ENCODE measurements around the gene DCK. TPM values are rescaled to one million over a fixed set of nuclear protein-coding genes. Genes with fewer than 3 reads are reported as not detected.
A peak's percentile ranks its signal among the peaks of the same experiment; 100 is the strongest.
"Not testable (repeated sequence)": the region's sequence is repeated elsewhere in the genome, so short reads cannot be mapped to it uniquely, and the experiment has no call there.

The DCK gene
- total RNA-seq, 1 donor from 2014 or later, result 57.1 TPM

- H3K4me3 ChIP-seq, result peak overlapping the region; percentile 85
These were observed 2.5 kb downstream of the DCK start for GRCh38 chr4:70996018-70996360.

DNA sequence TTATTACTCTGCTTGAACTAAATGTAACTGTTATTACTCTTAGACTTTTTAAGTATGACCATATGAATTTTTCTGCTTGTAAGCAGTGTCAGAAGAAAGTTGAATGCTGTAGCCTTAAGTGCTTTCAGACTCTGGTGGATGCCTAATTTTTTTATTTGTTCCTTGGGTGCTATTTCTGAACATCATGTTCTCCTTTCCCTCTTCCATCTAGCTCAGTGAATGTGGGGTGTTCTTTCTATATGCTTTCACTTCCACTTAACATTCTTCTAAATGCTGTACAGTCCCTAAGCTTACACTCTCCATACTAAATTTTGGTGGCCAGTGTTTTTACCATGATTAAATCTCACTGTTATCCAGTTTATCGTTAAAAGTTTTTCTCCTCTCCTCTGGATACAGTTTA, 3.6 kb downstream of the DCK start:
- Histone ChIP-seq H2AFZ (replicated peaks) (no peak overlapping the region), H3K4me1 (peaks cover 6% of the 10 kb centered on the region), H3K79me2 (ENCODE audit: low read depth) (peaks cover 84% of the 10 kb centered on the region), H3K4me2 (peak overlapping the region; percentile 85), H3K27ac (no peak overlapping the region), H3K4me3 (peak overlapping the region; percentile 85), H3K36me3 (peaks cover 39% of the 10 kb centered on the region), H3K9ac (no peak overlapping the region), H3K9me3 (ENCODE audit: low read depth) (peaks cover 2% of the 10 kb centered on the region), H3K27me3 (no peaks in the 10 kb centered on the region), H4K20me1 (ENCODE audit: low read depth) (peaks cover 4% of the 10 kb centered on the region), H3F3A (ENCODE audit: low read depth) (peaks cover 20% of the 10 kb centered on the region)
- H3K27ac Mint-ChIP-seq, result no peak overlapping the region
- DNase-seq (ENCODE audit: low spot score), result no peak
- no peak for TF ChIP-seq EZH2 (IDR thresholded peaks at IDR 0.05)
- no peak for TF ChIP-seq EZH2phosphoT487 (IDR thresholded peaks at IDR 0.05)
- TF ChIP-seq, protein P1, sequence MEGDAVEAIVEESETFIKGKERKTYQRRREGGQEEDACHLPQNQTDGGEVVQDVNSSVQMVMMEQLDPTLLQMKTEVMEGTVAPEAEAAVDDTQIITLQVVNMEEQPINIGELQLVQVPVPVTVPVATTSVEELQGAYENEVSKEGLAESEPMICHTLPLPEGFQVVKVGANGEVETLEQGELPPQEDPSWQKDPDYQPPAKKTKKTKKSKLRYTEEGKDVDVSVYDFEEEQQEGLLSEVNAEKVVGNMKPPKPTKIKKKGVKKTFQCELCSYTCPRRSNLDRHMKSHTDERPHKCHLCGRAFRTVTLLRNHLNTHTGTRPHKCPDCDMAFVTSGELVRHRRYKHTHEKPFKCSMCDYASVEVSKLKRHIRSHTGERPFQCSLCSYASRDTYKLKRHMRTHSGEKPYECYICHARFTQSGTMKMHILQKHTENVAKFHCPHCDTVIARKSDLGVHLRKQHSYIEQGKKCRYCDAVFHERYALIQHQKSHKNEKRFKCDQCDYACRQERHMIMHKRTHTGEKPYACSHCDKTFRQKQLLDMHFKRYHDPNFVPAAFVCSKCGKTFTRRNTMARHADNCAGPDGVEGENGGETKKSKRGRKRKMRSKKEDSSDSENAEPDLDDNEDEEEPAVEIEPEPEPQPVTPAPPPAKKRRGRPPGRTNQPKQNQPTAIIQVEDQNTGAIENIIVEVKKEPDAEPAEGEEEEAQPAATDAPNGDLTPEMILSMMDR (IDR thresholded peaks at IDR 0.05), result no peak
- H3K4me3 Mint-ChIP-seq, result no peak overlapping the region
- H3K4me1 Mint-ChIP-seq, result peaks cover 20% of the 10 kb centered on the region
- no peaks in the 10 kb centered on the region for H3K27me3 Mint-ChIP-seq (ENCODE audit: insufficient read depth, low read depth)
- H3K36me3 Mint-ChIP-seq, result peaks cover 77% of the 10 kb centered on the region
- peaks cover 58% of the 10 kb centered on the region for H3K9me3 Mint-ChIP-seq

More at GRCh38 chr4:70996018-70996360, 2.5 kb downstream of the DCK start:
- peaks cover 74% of the 10 kb centered on the region for H3K79me2 ChIP-seq (ENCODE audit: low read depth)
- peaks cover 29% of the 10 kb centered on the region for H3F3A ChIP-seq (ENCODE audit: low read depth)
- DNase-seq (ENCODE audit: low spot score), result no peak
- no peak overlapping the region for H2AFZ ChIP-seq (replicated peaks)
- peaks cover 66% of the 10 kb centered on the region for H3K36me3 Mint-ChIP-seq
- H3K4me1 ChIP-seq, result peaks cover 6% of the 10 kb centered on the region
- peak overlapping the region; percentile 30 for H3K9ac ChIP-seq
- no peaks in the 10 kb centered on the region for H3K27me3 Mint-ChIP-seq (ENCODE audit: insufficient read depth, low read depth)
- peak overlapping the region; percentile 85 for H3K4me2 ChIP-seq
- no peaks in the 10 kb centered on the region for H3K9me3 ChIP-seq (ENCODE audit: low read depth)
- peak overlapping the region; percentile 58 for H3K4me3 Mint-ChIP-seq
- no peaks in the 10 kb centered on the region for H3K27me3 ChIP-seq
- H4K20me1 ChIP-seq (ENCODE audit: low read depth), result peaks cover 4% of the 10 kb centered on the region
- peaks cover 48% of the 10 kb centered on the region for H3K9me3 Mint-ChIP-seq
- H3K27ac ChIP-seq, result no peak overlapping the region
- peaks cover 20% of the 10 kb centered on the region for H3K4me1 Mint-ChIP-seq
- H3K27ac Mint-ChIP-seq, result no peak overlapping the region
- H3K36me3 ChIP-seq, result peaks cover 28% of the 10 kb centered on the region
- TF ChIP-seq EZH2phosphoT487 (IDR thresholded peaks at IDR 0.05), result no peak
- TF ChIP-seq, protein P1 (IDR thresholded peaks at IDR 0.05), result no peak
- no peak for TF ChIP-seq EZH2 (IDR thresholded peaks at IDR 0.05)

GRCh38 chr4:70997546-70997945, 4.1 kb downstream of the DCK start:
- peaks cover 39% of the 10 kb centered on the region for H3K36me3 ChIP-seq
- Mint-ChIP-seq H3K4me1 (peaks cover 19% of the 10 kb centered on the region), H3K9me3 (peaks cover 63% of the 10 kb centered on the region), H3K4me3 (no peak overlapping the region), H3K27ac (no peak overlapping the region), H3K36me3 (peaks cover 82% of the 10 kb centered on the region), H3K27me3 (ENCODE audit: insufficient read depth, low read depth) (no peaks in the 10 kb centered on the region)
- H3K4me3 ChIP-seq, result no peak overlapping the region
- peaks cover 15% of the 10 kb centered on the region for H3F3A ChIP-seq (ENCODE audit: low read depth)
- H3K9ac ChIP-seq, result no peak overlapping the region
- TF ChIP-seq EZH2phosphoT487 (IDR thresholded peaks at IDR 0.05) (no peak), EZH2 (IDR thresholded peaks at IDR 0.05) (no peak)
- TF ChIP-seq, protein P1 (IDR thresholded peaks at IDR 0.05), result no peak
- no peaks in the 10 kb centered on the region for H3K27me3 ChIP-seq
- no peak overlapping the region for H2AFZ ChIP-seq (replicated peaks)
- no peak for DNase-seq (ENCODE audit: low spot score)
- peaks cover 2% of the 10 kb centered on the region for H3K9me3 ChIP-seq (ENCODE audit: low read depth)
- H3K4me2 ChIP-seq, result no peak overlapping the region
- H3K79me2 ChIP-seq (ENCODE audit: low read depth), result peaks cover 89% of the 10 kb centered on the region
- no peak overlapping the region for H3K27ac ChIP-seq
- peaks cover 4% of the 10 kb centered on the region for H4K20me1 ChIP-seq (ENCODE audit: low read depth)
- peaks cover 6% of the 10 kb centered on the region for H3K4me1 ChIP-seq

- not testable (repeated sequence) for H3K27ac Mint-ChIP-seq; H3K27ac ChIP-seq; H3K27me3 Mint-ChIP-seq (ENCODE audit: insufficient read depth, low read depth); H3K9me3 ChIP-seq (ENCODE audit: low read depth); H3K4me3 ChIP-seq; H3K27me3 ChIP-seq; H3K4me3 Mint-ChIP-seq; H3K9ac ChIP-seq; H2AFZ ChIP-seq (replicated peaks); DNase-seq (ENCODE audit: low spot score); H3K4me2 ChIP-seq
- H3K9me3 Mint-ChIP-seq, result peaks cover 65% of the 10 kb centered on the region
- Histone ChIP-seq H3K4me1 (peaks cover 21% of the 10 kb centered on the region), H3K36me3 (peaks cover 39% of the 10 kb centered on the region), H3F3A (ENCODE audit: low read depth) (peaks cover 14% of the 10 kb centered on the region), H4K20me1 (ENCODE audit: low read depth) (peaks cover 15% of the 10 kb centered on the region), H3K79me2 (ENCODE audit: low read depth) (peaks cover 100% of the 10 kb centered on the region)
- H3K4me1 Mint-ChIP-seq, result peaks cover 13% of the 10 kb centered on the region
- H3K36me3 Mint-ChIP-seq, result peaks cover 89% of the 10 kb centered on the region
These were observed 6.2 kb downstream of the DCK start for GRCh38 chr4:70999639-71000038.

DNA sequence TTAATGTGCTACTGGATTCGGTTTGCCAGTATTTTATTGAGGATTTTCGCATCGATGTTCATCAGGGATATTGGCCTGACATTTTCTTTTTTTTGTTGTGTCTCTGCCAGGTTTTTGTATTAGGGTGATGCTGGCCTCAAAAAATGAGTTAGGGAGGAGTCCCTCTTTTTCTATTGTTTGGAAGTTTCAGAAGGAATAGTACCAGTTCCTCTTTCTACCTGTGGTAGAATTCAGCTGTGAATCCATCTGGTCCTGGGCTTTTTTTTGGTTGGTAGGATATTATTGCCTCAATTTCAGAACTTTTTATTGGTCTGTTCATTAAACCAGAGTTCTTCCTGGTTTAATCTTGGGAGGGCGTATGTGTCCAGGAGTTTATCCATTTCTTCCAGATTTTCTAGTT, 7.9 kb downstream of the DCK start:
- Mint-ChIP-seq H3K36me3 (peaks cover 76% of the 10 kb centered on the region), H3K9me3 (peaks cover 58% of the 10 kb centered on the region)
- Histone ChIP-seq H3K4me1 (peaks cover 20% of the 10 kb centered on the region), H3K36me3 (peaks cover 39% of the 10 kb centered on the region), H3F3A (ENCODE audit: low read depth) (peaks cover 14% of the 10 kb centered on the region), H4K20me1 (ENCODE audit: low read depth) (peaks cover 14% of the 10 kb centered on the region), H3K79me2 (ENCODE audit: low read depth) (peaks cover 98% of the 10 kb centered on the region)
- H3K27ac ChIP-seq; H3K9me3 ChIP-seq (ENCODE audit: low read depth); H3K27me3 Mint-ChIP-seq (ENCODE audit: insufficient read depth, low read depth); H3K4me1 Mint-ChIP-seq; H3K27me3 ChIP-seq; H3K9ac ChIP-seq; H3K4me3 ChIP-seq; H3K4me3 Mint-ChIP-seq; H3K27ac Mint-ChIP-seq; H3K4me2 ChIP-seq; DNase-seq (ENCODE audit: low spot score); H2AFZ ChIP-seq (replicated peaks): not testable (repeated sequence)
